ENCODE measurements around the gene SULT6B1.
"Not testable (repeated sequence)": the region's sequence is repeated elsewhere in the genome, so short reads cannot be mapped to it uniquely, and the experiment has no call there.

Gene SULT6B1

DNA sequence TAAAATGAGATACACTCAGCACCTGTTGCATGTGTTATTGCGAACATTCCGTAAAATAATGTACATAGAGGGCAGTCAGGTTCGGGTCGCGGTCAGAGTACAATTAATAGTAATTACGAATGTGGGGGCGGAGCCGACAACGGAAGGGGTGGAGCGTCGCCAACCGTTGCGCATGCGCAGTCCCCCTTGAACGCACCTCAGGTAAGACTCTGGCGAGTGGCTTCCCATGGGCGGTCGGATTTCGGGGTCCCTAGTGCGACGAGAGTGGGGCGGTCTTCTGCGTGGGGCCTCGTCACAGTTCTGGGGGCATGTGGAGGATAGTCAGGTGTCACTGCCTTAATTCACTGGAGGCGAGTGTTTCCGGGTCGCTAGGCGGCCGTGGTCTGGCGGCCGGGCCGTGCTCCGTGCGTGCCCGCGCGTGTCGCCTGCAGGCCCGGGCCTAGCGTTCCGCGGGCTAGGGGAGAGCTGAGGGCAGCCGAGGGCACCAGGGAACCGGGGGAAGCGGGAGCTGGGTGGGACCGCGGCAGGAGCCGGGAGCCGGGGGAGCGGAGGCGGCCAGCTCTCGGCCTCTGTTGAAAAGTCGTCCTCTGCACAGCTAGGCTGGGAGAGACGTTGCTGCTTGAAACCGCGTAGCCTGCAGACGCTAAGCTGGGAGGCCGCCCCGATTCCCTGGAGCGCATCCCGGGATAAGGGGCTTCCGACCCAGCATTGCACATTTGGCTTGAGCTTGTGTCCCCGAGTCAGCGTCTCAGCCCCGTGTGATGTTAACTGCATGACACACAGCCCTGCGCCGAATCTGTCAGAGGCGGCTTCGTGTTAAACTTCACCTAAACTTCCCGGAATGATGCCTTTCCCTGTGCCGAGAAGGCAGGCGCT, 8.1 kb upstream of the SULT6B1 start, which contains the start of gene CEBPZOS:
Gene CEBPZOS, plus strand, starts transcription at position 177 of the 876 bp plus-strand sequence. CDS start 3,209 bp downstream, outside the sequence.
- peak; percentile 93 for FAIRE-seq

GRCh38 chr2:37195862-37196319, 7.4 kb upstream of the SULT6B1 start:
- not testable (repeated sequence) for DNase-seq (ENCODE audit: extremely low spot score, insufficient read length, low read depth); FAIRE-seq

More for the DNA sequence above, 8.1 kb upstream of the SULT6B1 start, which contains the start of gene CEBPZOS:
- DNase-seq (ENCODE audit: extremely low spot score, insufficient read length, low read depth): peak; percentile 84

GRCh38 chr2:37192551-37192950, 4.1 kb upstream of the SULT6B1 start:
- DNase-seq (ENCODE audit: extremely low spot score, insufficient read length, low read depth) (no peak), FAIRE-seq (no peak)

GRCh38 chr2:37191747-37192146, 3.3 kb upstream of the SULT6B1 start:
- DNase-seq (ENCODE audit: extremely low spot score, insufficient read length, low read depth) (no peak), FAIRE-seq (no peak)

GRCh38 chr2:37191253-37191652, 2.8 kb upstream of the SULT6B1 start:
- no peak for DNase-seq (ENCODE audit: extremely low spot score, insufficient read length, low read depth)

DNA sequence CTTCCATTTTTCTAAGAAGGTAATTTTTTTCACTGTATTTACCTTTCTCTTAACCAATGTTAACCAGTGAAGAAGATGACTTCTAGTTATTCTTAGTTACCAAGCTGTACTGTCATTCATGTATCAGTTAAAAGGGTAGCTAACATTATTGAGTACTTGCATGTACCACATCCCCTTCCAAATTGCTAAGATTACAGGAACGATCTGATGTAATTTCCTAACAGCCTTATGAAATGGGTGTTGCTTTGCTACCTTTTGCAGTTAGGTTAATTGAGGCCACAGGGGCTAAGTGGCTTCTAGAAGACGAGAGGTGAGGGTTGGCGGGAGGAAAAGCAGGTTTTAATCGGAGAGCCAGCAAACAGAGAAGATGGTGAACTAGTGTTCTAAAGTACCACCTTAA, 1.8 kb upstream of the SULT6B1 start:
- FAIRE-seq (no peak), DNase-seq (ENCODE audit: extremely low spot score, insufficient read length, low read depth) (no peak)

More at GRCh38 chr2:37191253-37191652, 2.8 kb upstream of the SULT6B1 start:
- FAIRE-seq: no peak

GRCh38 chr2:37189452-37190153, 1.1 kb upstream of the SULT6B1 start:
- no peak for FAIRE-seq

GRCh38 chr2:37181726-37182684, 6.5 kb downstream of the SULT6B1 start:
- FAIRE-seq: no peak

More at GRCh38 chr2:37189452-37190153, 1.1 kb upstream of the SULT6B1 start:
- DNase-seq (ENCODE audit: extremely low spot score, insufficient read length, low read depth): no peak

DNA sequence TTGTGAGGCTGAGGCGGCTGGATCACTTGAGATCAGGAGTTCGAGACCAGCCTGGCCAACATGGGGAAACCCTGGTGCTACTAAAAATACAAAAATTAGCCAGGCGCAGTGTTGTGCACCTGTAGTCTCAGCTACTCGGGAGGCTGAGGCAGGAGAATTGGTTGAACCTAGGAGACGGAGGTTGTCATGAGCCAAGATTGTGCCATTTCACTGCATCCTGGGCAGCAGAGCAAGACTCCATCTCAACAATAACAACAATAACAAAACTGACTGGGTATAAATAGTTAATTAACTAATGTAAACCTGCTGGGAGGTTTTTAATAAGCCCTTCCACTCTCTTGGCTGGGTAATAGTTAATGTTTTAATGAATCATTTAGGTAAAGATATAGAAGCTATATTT, 7.8 kb downstream of the SULT6B1 start:
- no peak for DNase-seq (ENCODE audit: extremely low spot score, insufficient read length, low read depth)
- FAIRE-seq: no peak

More at GRCh38 chr2:37181726-37182684, 6.5 kb downstream of the SULT6B1 start:
- no peak for DNase-seq (ENCODE audit: extremely low spot score, insufficient read length, low read depth)

- FAIRE-seq (no peak), DNase-seq (ENCODE audit: extremely low spot score, insufficient read length, low read depth) (no peak)
Observed at GRCh38 chr2:37180006-37180639, 8.3 kb downstream of the SULT6B1 start.

DNA sequence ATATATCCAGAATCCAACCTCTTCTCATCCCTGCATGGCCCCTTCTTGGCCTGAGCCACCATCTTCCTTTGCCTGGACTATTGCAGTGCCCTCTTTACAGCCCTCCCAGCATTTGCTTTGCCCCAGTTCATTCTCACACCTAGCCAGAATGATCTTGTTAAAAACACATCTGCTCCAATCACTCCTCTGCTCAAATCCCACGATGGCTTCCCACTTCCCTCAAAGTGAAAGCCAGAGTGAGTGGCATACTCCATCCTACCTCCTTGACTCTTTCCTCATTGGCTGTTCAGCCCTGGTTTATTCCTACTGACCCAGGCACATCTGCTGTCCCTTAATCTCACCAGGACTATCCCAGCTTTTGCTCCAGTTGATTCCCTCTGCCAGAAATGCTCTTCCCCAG, 14.7 kb downstream of the SULT6B1 start:
- DNase-seq (ENCODE audit: extremely low spot score, insufficient read length, low read depth): no peak
- no peak for FAIRE-seq

DNA sequence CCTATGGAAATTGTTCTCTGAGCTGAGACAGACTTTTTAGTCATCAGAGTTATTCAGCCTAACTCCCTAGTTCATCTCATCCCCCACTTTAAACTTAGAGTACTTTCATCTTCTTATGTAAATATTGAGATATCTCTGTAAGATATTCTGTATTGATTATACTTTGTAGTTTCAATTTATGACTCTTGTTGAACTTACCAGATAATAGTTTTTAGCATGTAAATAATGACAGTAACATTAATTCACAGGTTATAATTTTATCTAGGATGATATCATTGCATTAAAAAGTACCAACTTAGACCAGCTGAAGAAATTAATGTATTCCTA, 16.9 kb downstream of the SULT6B1 start:
- FAIRE-seq (no peak), DNase-seq (ENCODE audit: extremely low spot score, insufficient read length, low read depth) (no peak)

- DNase-seq (ENCODE audit: extremely low spot score, insufficient read length, low read depth) (no peak), FAIRE-seq (peak; percentile 76)
Observed at GRCh38 chr2:37168217-37168981, 20.1 kb downstream of the SULT6B1 start.

DNA sequence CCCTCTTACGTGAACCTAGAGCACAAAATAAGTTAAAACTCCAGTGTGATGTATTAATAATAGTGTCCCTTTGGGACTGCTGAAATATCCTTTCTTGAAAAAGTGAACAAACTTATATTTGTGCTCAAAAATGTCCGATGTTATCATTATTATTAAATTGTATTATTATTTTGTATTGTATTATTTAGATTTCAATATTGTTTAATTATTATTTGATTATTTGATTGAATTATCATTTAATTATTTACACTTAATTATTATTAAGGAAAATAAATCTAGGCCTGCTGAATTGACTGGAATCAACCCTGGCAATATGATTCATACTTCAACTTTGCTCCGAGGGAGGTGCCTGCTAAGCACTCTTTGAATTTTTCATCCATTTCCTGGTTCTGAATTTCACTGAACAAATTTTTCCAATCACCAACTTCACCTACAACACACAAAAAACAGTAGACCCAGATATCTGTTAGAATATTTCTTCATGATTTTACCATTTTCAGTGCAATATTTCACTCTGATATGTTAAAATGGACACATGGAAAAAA, 20.8 kb downstream of the SULT6B1 start:
- no peak for DNase-seq (ENCODE audit: extremely low spot score, insufficient read length, low read depth)
- no peak for FAIRE-seq

GRCh38 chr2:37164757-37165156, 23.7 kb downstream of the SULT6B1 start:
- no peak for DNase-seq (ENCODE audit: extremely low spot score, insufficient read length, low read depth)
- FAIRE-seq: no peak

- peak; percentile 79 for FAIRE-seq
- DNase-seq (ENCODE audit: extremely low spot score, insufficient read length, low read depth): peak; percentile 94
Observed at GRCh38 chr2:37156857-37157714, 31.4 kb downstream of the SULT6B1 start, which contains the start of gene EIF2AK2. EIF2AK2 (minus strand) TSS chr2:37156980; CDS start chr2:37147806, 9,174 bp downstream.

Data from GM18507 (cell line).